HG02610 (cell line): ENCODE measurements around the gene CHST11.
A peak's percentile ranks its signal among the peaks of the same experiment; 100 is the strongest.

Experiments
- ATAC-seq: cut with Tn5 transposase; IDR thresholded peaks from one replicate; pipeline ENCODE4 v1.9.1; 2021; ENCODE audit warnings: mild to moderate bottlenecking, moderate library complexity; ENCODE audit not compliant: unreplicated experiment

The CHST11 gene

GRCh38 chr12:104643819-104644669 lies 187.3 kb downstream of the CHST11 start:
- ATAC-seq = no peak

- ATAC-seq = no peak
Measured at GRCh38 chr12:104648756-104649155, 192.0 kb downstream of the CHST11 start.

DNA sequence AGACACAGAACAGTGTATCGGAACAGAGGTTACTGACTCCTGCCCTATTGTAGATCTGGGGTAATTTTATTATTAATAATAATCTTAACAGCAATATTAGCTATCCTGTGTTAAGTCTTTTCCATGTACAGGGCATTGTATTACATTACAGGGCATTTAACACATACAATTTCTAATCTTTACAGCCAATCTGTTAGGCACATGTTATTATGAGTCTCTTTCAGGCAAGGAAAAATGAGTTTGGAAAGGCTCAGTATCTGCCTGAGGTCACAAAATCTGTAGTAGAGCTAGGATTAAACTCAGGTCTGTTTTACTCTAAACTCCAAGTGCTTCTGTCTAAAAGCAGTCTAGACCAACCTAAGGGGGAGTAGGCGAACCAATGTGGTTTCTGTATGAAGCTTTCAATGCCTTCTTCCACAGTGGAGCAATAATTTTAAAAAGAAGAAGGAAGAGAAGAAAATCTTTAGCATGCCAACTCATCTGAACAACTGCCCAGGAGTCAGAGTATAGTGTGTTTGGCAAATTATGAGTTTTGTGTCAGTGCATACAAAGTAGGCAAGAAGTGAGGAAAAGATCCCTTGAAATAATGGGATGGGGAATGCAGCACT lies 192.6 kb downstream of the CHST11 start:
- ATAC-seq = no peak

- ATAC-seq = no peak
Measured at GRCh38 chr12:104649921-104650320, 193.2 kb downstream of the CHST11 start.

- ATAC-seq = no peak
Measured at GRCh38 chr12:104650541-104650940, 193.8 kb downstream of the CHST11 start.

DNA sequence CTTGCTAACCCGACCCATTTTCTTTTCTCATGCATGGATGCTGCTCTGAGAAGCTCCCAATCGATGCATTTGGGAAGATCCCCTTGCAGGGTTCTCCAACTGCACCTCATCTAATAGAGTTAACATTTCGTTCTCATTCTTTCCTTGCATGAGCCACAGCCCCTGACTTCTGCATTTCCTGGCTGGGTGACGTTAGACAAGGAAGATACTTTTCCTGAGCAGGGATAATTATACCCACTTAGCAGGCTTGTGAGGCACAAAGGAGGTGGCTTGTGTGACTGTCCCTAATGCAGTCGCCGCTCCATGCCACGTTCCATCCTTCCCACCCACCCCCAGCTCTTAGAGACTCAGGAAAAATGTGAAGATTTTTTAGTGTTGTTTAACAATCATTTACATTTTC lies 195.1 kb downstream of the CHST11 start:
- ATAC-seq = no peak

DNA sequence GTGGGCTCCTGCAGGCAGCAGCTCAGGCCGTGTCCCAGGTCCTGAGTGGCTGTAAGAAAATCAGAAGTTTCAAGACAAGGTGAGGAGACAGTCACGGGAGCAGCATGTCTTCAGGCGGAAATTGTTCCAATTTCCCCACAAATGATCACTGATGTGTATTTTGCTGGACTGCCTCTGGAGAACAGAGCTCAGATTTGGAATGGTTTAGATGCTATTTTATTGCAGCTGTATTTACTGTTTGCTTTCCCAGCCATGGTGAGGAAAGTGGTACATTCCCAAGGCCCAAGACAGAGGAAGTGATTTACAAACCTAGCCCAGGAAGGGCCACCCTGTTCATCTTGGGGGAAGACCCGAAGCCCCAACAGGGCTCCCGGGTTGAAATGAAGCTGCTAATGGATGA lies 195.6 kb downstream of the CHST11 start:
- no peak for ATAC-seq

DNA sequence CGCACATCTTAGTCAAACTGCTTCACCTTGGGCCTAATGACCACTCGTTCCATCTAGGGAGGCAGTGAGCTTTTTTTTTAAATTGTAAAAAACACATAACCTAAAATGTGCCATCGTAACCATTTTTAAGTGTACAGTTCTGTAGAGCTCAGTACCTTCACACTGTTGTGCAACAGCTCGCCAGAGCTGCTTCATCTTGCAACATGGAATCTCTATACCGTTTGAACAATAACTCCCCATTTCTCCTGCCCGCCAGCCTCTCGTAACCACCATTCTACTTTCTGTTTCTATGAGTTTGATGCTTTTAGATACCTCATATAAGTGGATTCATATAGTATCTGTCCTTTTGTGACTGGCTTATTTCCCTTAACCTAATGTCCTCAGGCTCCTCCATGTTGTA lies 196.2 kb downstream of the CHST11 start:
- ATAC-seq = no peak

GRCh38 chr12:104653730-104654664 lies 197.2 kb downstream of the CHST11 start:
- no peak for ATAC-seq

DNA sequence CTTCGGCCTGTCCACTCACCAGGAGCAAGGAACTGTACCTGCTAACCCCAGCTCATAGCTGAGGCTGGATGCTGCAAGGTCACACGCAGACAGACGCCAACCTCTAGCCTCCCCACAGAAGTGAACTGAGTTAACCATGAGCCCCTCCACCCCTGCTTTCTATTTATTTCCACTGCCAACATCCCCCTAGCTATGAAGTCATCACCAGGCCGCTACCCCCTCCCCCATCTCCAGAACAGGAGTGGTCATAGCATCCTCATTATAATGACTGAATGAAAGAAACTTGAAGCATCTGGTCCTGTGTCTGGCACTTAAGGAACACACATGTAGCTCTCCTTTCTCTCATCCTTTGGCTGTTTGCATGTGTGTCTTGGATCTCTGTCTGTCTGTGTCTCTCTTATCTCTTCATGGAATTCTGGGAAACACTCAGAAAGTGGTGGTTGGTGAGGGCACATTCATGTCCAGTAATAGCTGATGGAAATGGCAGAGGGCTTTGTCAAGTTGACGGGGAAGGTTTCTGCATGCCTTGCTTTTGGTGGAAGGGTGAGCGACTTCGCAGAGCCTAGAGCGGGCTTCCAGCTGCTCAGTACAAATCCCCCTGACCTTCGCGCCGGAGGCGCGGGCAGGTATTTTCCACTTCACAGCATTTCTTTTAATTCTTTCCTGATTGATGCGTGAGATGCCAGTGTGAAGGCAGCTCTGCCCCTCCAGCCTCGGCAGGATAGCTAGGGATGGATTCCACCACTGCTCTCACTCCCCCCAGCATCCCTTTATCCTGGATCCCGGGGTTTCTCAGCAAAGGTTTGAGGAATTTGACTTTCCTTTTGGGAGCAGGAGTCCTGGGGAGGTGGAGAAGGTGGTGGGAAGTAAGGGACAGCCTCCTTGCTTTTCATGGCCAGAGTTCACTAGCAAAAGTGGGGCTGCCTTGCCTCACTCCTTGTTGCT lies 198.2 kb downstream of the CHST11 start:
- no peak for ATAC-seq

GRCh38 chr12:104656383-104656782 lies 199.6 kb downstream of the CHST11 start:
- no peak for ATAC-seq

DNA sequence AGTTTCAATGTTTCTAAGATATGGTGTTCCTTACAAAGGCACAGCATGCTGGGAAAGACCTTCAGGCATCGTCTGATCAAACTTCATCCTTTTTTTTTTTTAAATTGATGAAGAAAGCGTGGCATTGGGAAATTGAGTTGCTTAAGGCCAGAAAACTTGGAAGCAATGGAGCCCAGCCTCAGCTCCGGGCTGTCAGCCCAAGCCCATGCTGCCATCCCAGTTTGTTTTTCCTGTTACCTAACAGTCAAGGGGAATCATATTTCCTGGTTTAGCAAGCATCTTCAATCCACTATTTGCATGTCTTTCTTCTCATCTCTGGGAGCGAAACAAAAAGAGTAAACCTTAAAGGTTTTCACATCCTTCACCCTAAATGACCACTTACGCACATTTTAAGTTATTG lies 200.2 kb downstream of the CHST11 start:
- ATAC-seq = no peak

DNA sequence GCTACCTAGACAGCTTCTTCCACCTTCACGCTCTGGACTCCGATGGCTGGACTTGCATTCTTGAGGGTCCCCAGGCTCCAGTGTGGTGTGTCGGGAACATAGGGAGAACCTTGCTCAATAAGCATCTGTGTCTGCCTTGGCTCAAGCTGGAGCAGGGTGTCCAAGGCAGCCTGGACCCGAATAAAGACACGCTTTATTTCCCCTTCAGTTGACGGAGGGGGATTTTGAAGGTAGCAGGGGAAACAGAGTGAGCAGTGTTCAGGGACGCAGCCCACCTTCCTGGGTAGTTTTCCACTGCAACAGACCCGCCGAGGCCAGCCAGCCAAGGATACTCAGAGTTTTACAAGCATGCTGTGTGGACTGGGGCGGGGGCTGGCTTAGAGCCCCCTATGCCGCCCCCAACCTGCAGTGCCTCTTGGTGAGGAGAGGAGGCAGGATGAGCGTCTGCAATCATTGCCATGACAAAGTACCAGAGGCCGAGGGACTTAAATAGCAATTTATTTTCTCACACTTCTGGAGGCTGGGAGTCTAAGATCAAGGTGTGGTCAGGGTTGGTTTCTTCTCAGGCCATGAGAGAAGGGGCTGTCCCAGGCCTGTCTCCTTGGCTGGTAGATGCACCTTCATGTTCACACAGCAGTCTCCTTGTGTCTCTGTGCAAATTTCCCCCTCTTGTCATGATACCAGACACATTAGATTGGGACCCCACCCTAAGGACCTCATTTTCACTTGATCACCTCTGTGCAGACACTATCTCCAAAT lies 201.2 kb downstream of the CHST11 start:
- ATAC-seq = peak; percentile 81

GRCh38 chr12:104659058-104659457 lies 202.3 kb downstream of the CHST11 start:
- no peak for ATAC-seq

GRCh38 chr12:104662203-104662602 lies 205.5 kb downstream of the CHST11 start:
- no peak for ATAC-seq

DNA sequence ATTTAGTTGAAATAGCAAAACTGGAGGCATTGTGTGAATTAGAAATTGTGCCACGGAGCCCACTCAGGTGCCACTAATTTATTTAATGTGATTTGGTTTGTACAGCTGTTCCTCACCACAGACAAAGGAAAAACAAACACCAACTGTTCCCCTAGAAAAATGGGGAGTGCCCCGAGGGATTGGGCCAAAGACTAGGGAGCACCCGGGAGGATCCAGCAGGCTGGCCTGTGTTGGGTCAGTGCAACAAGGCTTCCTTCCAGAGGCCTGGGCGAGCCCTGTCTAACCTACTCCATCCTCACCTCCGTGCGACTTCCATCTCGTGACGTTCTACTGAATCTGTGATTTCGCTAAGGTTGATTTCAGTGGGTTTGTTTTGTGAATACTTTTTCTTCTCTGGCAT lies 206.2 kb downstream of the CHST11 start:
- no peak for ATAC-seq

- ATAC-seq = no peak
Measured at GRCh38 chr12:104664351-104664750, 207.6 kb downstream of the CHST11 start.

GRCh38 chr12:104665296-104665695 lies 208.5 kb downstream of the CHST11 start:
- no peak for ATAC-seq

DNA sequence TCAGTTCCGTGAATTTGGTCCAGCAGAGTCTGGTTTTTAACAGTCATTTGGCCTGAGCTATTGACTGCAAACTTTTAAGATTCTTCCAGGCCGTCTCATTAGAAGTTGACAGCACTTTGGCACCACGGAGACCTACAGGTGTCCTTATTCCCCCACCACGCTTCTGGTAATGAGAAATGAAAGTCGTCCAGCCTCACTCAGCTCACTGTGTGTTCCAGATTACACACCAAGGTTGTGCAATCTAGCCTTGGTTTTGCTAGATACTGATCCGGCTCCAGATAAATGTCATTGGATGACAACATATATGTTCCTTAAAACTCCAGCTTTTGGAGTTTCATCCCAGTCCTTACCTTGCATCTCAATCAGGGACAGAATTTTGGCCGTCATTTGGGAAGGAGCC lies 210.4 kb downstream of the CHST11 start:
- no peak for ATAC-seq
